HL-60 (cell line): Measurements from ENCODE around the gene RNF39.

Experiments
- CTCF ChIP-seq: IDR thresholded peaks from one replicate; pipeline ENCODE4 v1.5.1; 2011; ENCODE audit warnings: low read length, control low read depth, inconsistent platforms; ENCODE audit not compliant: insufficient read depth
- POLR2AphosphoS5 ChIP-seq: IDR thresholded peaks from 2 replicates; pipeline ENCODE4 v1.6.1; 2012; ENCODE audit warnings: low read depth

GRCh38 chr6:30116724-30117123 lies 41.2 kb upstream of the RNF39 start:
- TF ChIP-seq CTCF (no peak), POLR2AphosphoS5 (no peak)
